K562 (cell line): ENCODE measurements around the gene GDF15. TPM values are rescaled to one million over a fixed set of nuclear protein-coding genes. Genes with fewer than 3 reads are reported as not detected.

Experiments
- ELK3 ChIP-seq: fragments of 450-650 bp; formaldehyde crosslinking; IDR thresholded peaks from 2 replicates; pipeline ENCODE4 v1.4.0; 2020; ENCODE audit warnings: mild to moderate bottlenecking
- ERF ChIP-seq: fragments of 450-650 bp; formaldehyde crosslinking; IDR thresholded peaks from 2 replicates; pipeline ENCODE4 v1.4.0; 2020; ENCODE audit warnings: mild to moderate bottlenecking, mixed read lengths
- HCFC1 ChIP-seq: IDR thresholded peaks from 2 replicates; pipeline ENCODE4 v1.6.1; 2012; ENCODE audit warnings: low read depth, low read length, improper control_type of control experiment
- MED1 ChIP-seq: sonication (generic); formaldehyde crosslinking; IDR thresholded peaks from 2 replicates; pipeline ENCODE4 v1.8.1; 2023; ENCODE audit warnings: missing genetic modification reagents, borderline replicate concordance
- RBM25 ChIP-seq: fragments of 200-400 bp; formaldehyde crosslinking; IDR thresholded peaks from 2 replicates; pipeline ENCODE4 v1.6.1; 2018; ENCODE audit warnings: low read length, low read depth, moderate library complexity; ENCODE audit not compliant: severe bottlenecking
- RBM34 ChIP-seq: fragments of 200-400 bp; formaldehyde crosslinking; IDR thresholded peaks from 2 replicates; pipeline ENCODE4 v1.6.1; 2018; ENCODE audit warnings: low read length, borderline replicate concordance; ENCODE audit not compliant: insufficient read depth
- RREB1 ChIP-seq: fragments of 250-450 bp; sonication (Bioruptor Pico); IDR thresholded peaks from 2 replicates; pipeline ENCODE4 v1.4.0; 2020
- TSHZ1 ChIP-seq: fragments of 250-450 bp; sonication (Bioruptor Pico); IDR thresholded peaks from 2 replicates; pipeline ENCODE4 v1.4.0; 2020; ENCODE audit warnings: mild to moderate bottlenecking, moderate library complexity
- ZEB2 ChIP-seq: fragments of 450-650 bp; IDR thresholded peaks from 2 replicates; pipeline ENCODE4 v1.6.1; 2016
- ZNF444 ChIP-seq: fragments of 250-450 bp; sonication (Bioruptor Pico); IDR thresholded peaks from 2 replicates; pipeline ENCODE4 v1.4.0; 2020; ENCODE audit warnings: mild to moderate bottlenecking, moderate library complexity
- polyA plus RNA-seq, 8 experiments: library from polyadenylated mRNA; depleted of rRNA in 4 of 8; stranded (reverse) in 5 of 8; unstranded in 3 of 8; fragments of >200 nt; fragmentation: Nextera tagmentation in 2 of 8; fragmentation: Illumina TruSeq in 1 of 8; extraction: Ambion mirVana in 2 of 8; extraction: Trizol in 1 of 8; gene quantifications; 2 replicates each; pipeline versions ENCODE4 v1.2.1 to v1.2.3, GENCODE V29; 2011 to 2014; ENCODE audit warnings: inconsistent platforms in 1 of 8, missing spikeins in 1 of 8
- total RNA-seq, 7 experiments: library from RNA; depleted of rRNA in 6 of 7; stranded (reverse); fragments of >200 nt in 6 of 7; fragmentation: Illumina TruSeq in 2 of 7; extraction: Trizol in 2 of 7; gene quantifications; 2 replicates each; pipeline versions ENCODE4 v1.2.1 to v1.2.3, GENCODE V29; 2011 to 2021; ENCODE audit warnings: low replicate concordance in 1 of 7
- TF ChIP-seq, protein P1 (sequence below): sonication (generic); formaldehyde crosslinking; IDR thresholded peaks from 2 replicates; pipeline ENCODE4 v1.8.0; 2023; ENCODE audit warnings: missing genetic modification reagents, mild to moderate bottlenecking, borderline replicate concordance

The GDF15 gene
- total and polyA plus RNA-seq, 9 of the 15 experiments (the other 6 are each of a cell fraction or from before 2014, with no cell fraction given) = 2.3 to 82.4 (median 12.5) TPM

DNA sequence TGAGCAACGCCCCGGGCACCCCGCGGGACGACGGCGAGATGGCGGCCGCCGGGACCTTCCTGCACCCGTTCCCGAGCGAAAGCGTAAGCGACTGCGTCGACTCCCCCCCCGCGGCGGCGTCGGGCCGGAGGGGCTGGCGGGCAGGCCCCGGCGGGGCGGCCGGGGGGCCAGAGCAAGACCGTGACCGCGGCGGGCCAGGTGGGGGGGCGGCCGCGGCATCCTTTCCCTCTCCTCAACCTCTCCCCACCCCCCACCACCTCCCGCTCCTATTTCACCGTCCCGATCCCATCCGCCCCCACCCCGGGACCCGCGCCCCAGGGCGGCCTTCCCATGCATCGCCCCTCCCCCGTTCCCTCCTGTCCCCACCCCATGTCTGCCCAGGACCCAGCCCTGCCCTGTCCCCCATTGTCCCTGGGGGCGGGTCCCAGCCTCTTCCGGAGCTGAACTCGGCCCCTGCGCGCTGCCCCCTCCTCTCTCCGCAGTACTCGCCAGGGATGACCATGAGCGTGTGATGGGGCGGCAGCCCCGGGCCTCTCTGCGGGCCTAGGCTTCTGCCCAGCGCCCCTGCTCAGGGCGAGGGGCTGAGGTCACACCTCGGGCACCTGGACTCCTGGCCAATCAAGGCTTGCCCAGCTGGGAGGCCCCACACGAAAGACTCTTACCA lies 47.9 kb downstream of the GDF15 start (continued):
- TF ChIP-seq TSHZ1 (CRISPR knock-in tag) (no peak), ELK3 (no peak), ZNF444 (CRISPR knock-in tag) (no peak), RREB1 (no peak), ZEB2 (no peak), HCFC1 (no peak), RBM34 (no peak), ERF (peak; percentile 82; the same call in 1 of the 2 replicates), RBM25 (no peak), MED1 (no peak)
- TF ChIP-seq, protein P1, sequence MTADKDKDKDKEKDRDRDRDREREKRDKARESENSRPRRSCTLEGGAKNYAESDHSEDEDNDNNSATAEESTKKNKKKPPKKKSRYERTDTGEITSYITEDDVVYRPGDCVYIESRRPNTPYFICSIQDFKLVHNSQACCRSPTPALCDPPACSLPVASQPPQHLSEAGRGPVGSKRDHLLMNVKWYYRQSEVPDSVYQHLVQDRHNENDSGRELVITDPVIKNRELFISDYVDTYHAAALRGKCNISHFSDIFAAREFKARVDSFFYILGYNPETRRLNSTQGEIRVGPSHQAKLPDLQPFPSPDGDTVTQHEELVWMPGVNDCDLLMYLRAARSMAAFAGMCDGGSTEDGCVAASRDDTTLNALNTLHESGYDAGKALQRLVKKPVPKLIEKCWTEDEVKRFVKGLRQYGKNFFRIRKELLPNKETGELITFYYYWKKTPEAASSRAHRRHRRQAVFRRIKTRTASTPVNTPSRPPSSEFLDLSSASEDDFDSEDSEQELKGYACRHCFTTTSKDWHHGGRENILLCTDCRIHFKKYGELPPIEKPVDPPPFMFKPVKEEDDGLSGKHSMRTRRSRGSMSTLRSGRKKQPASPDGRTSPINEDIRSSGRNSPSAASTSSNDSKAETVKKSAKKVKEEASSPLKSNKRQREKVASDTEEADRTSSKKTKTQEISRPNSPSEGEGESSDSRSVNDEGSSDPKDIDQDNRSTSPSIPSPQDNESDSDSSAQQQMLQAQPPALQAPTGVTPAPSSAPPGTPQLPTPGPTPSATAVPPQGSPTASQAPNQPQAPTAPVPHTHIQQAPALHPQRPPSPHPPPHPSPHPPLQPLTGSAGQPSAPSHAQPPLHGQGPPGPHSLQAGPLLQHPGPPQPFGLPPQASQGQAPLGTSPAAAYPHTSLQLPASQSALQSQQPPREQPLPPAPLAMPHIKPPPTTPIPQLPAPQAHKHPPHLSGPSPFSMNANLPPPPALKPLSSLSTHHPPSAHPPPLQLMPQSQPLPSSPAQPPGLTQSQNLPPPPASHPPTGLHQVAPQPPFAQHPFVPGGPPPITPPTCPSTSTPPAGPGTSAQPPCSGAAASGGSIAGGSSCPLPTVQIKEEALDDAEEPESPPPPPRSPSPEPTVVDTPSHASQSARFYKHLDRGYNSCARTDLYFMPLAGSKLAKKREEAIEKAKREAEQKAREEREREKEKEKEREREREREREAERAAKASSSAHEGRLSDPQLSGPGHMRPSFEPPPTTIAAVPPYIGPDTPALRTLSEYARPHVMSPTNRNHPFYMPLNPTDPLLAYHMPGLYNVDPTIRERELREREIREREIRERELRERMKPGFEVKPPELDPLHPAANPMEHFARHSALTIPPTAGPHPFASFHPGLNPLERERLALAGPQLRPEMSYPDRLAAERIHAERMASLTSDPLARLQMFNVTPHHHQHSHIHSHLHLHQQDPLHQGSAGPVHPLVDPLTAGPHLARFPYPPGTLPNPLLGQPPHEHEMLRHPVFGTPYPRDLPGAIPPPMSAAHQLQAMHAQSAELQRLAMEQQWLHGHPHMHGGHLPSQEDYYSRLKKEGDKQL (CRISPR knock-in tag) = no peak
